ENCODE measurements around the gene JOSD1.

Gene JOSD1

DNA sequence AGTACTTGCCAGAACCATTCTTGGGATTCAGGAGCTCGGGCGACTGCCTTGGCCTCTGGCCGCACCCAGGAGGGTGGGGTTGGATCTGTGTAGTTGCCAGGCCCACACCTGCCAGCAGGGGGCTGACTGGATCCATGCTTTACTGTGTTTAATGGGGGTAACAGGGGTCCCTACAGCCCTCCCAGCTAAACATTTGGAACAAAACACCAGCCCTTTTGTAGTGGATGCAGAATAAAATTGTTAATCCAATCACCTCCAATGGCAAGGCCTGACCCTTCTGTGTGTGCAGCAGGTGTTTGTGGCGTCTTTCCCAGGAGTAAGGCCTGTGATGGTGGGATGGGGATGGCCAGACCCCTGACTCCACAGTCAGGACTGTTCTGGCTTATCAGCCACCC is 32.6 kb upstream of the JOSD1 start:
- Histone ChIP-seq H3K4me1 (ENCODE audit: control insufficient read depth in 1 of 2, insufficient read depth in 2 of 2, low read length in 2 of 2) (peaks cover 19 to 20% of the 10 kb centered on the region in 2 donors), H3K27me3 (ENCODE audit: control insufficient read depth in 1 of 2, insufficient read depth in 2 of 2, low read length in 2 of 2) (no peaks in the 10 kb centered on the region), H3K36me3 (ENCODE audit: control insufficient read depth in 1 of 2, insufficient read depth in 2 of 2, low read length in 2 of 2) (peaks cover 55 to 89% of the 10 kb centered on the region in 2 donors), H3K4me3 (ENCODE audit: low read depth in 1 of 2, low read length in 2 of 2) (no peak overlapping the region), H3K9ac (ENCODE audit: low read depth in 1 of 2, low read length in 2 of 2) (peak overlapping the region in 1 of 2 donors; percentile 47), H3K27ac (ENCODE audit: low read depth, low read length) (peak overlapping the region; percentile 15), H3K9me3 (ENCODE audit: control insufficient read depth in 1 of 2, low read length in 2 of 2) (no peaks in the 10 kb centered on the region)

DNA sequence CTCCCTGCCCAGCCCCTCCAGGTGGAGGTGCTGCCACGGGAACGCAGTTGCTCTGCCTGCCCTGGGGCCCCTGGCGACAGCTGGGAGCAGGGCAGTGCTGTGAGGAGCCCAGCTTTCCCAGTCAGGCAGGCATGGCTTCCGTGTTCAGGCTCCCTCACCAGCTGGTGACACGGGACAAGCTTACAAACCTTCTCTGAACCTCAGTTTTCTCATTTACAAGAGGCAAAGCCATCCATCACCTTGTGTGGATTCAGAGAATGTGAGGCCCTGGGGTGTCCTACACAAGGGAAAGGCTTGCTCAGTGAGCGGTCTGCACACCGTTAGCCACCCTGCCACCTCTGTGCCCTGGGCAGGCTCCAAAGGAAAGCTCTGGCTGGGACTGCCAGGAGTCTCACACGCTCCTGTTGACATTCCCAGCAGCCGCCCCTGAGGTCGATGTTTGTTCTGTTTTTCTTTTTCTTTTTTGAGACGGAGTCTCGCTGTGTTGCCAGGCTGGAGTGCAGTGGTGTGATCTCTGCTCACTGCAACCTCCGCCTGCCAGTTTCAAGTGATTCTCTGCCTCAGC is 31.6 kb upstream of the JOSD1 start:
- H3K9me3 ChIP-seq (ENCODE audit: control insufficient read depth in 1 of 2, low read length in 2 of 2) = no peaks in the 10 kb centered on the region
- H3K36me3 ChIP-seq (ENCODE audit: control insufficient read depth in 1 of 2, insufficient read depth in 2 of 2, low read length in 2 of 2) = peaks cover 55 to 89% of the 10 kb centered on the region in 2 donors
- H3K4me3 ChIP-seq (ENCODE audit: low read depth in 1 of 2, low read length in 2 of 2) = no peak overlapping the region
- H3K9ac ChIP-seq (ENCODE audit: low read depth in 1 of 2, low read length in 2 of 2) = no peak overlapping the region
- no peaks in the 10 kb centered on the region for H3K27me3 ChIP-seq (ENCODE audit: control insufficient read depth in 1 of 2, insufficient read depth in 2 of 2, low read length in 2 of 2)
- no peak overlapping the region for H3K27ac ChIP-seq (ENCODE audit: low read depth, low read length)
- H3K4me1 ChIP-seq (ENCODE audit: control insufficient read depth in 1 of 2, insufficient read depth in 2 of 2, low read length in 2 of 2) = peaks cover 19 to 20% of the 10 kb centered on the region in 2 donors

DNA sequence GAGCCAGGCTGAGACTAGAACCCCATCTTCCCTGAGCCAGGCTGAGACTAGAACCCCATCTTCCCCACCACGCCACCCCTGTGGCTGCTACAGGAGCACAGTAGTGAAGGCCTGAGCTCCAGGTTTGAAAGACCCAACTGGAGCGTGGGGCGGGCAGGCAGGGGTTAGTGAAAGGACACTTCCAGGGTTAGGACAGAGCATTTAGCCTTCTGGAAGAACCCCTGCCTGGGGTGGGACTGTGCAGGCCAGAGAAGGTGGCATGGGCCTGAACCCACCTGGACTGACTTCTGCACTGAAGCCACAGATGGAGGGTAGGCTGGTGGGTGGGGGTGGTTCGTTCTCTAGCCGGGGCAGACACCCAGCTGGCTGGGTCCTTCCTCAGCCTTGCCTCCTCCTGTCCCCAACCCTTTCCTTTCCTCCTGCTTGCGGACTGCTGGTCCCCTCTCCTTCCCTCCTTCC is 31.0 kb upstream of the JOSD1 start:
- Histone ChIP-seq H3K27me3 (ENCODE audit: control insufficient read depth in 1 of 2, insufficient read depth in 2 of 2, low read length in 2 of 2) (no peaks in the 10 kb centered on the region), H3K27ac (ENCODE audit: low read depth, low read length) (no peak overlapping the region), H3K4me3 (ENCODE audit: low read depth in 1 of 2, low read length in 2 of 2) (no peak overlapping the region), H3K36me3 (ENCODE audit: control insufficient read depth in 1 of 2, insufficient read depth in 2 of 2, low read length in 2 of 2) (peaks cover 60 to 89% of the 10 kb centered on the region in 2 donors), H3K9me3 (ENCODE audit: control insufficient read depth in 1 of 2, low read length in 2 of 2) (no peaks in the 10 kb centered on the region), H3K4me1 (ENCODE audit: control insufficient read depth in 1 of 2, insufficient read depth in 2 of 2, low read length in 2 of 2) (peaks cover 19 to 20% of the 10 kb centered on the region in 2 donors), H3K9ac (ENCODE audit: low read depth in 1 of 2, low read length in 2 of 2) (no peak overlapping the region)

DNA sequence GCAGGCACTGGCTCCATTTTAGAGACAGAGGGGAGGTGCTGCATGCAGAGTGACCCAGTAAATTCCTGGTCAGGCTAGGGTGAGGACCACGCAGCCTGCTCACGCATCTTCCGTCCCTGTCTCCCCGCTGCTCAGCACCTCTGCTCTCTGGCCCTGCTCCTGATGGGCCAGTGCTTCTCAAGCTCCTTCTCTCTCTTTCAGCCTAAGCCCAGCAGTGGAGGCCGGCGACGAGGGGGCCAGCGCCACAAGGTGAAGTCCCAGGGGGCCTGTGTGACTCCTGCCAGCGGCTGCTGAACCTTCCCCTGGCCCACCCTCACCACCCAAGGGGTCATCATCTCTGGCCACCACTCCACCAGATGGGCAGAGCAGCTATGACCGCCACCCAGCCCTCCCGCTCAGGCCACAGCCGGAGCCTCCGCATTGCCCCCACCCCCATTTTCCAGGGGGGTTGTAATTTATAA is 29.7 kb upstream of the JOSD1 start:
- no peak overlapping the region for H3K27ac ChIP-seq (ENCODE audit: low read depth, low read length)
- H3K9ac ChIP-seq (ENCODE audit: low read depth in 1 of 2, low read length in 2 of 2) = no peak overlapping the region
- H3K9me3 ChIP-seq (ENCODE audit: control insufficient read depth in 1 of 2, low read length in 2 of 2) = no peaks in the 10 kb centered on the region
- no peak overlapping the region for H3K4me3 ChIP-seq (ENCODE audit: low read depth in 1 of 2, low read length in 2 of 2)
- peaks cover 19 to 20% of the 10 kb centered on the region in 2 donors for H3K4me1 ChIP-seq (ENCODE audit: control insufficient read depth in 1 of 2, insufficient read depth in 2 of 2, low read length in 2 of 2)
- H3K27me3 ChIP-seq (ENCODE audit: control insufficient read depth in 1 of 2, insufficient read depth in 2 of 2, low read length in 2 of 2) = no peaks in the 10 kb centered on the region
- H3K36me3 ChIP-seq (ENCODE audit: control insufficient read depth in 1 of 2, insufficient read depth in 2 of 2, low read length in 2 of 2) = peaks cover 62 to 89% of the 10 kb centered on the region in 2 donors

DNA sequence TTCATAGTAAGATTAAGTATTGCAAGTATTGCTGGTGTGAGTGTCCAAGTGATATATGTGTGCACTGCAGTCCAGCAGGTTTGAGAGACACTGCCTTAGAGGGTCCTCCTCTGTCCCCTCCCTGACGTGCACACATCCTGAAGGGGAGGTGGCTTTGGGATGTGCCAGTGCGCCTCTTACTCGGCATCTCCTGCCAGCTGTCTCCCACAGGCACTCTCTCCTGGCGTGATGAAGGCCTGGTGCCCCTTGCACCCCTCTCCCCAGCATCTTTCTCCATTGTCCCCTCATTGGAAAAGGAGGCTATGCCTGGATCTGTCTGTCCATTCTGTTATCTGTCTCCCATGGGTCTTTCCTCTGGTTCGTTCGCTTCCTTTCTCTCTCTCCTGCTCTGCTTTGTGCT is 29.2 kb upstream of the JOSD1 start:
- Histone ChIP-seq H3K9me3 (ENCODE audit: control insufficient read depth in 1 of 2, low read length in 2 of 2) (no peaks in the 10 kb centered on the region), H3K4me3 (ENCODE audit: low read depth in 1 of 2, low read length in 2 of 2) (no peak overlapping the region), H3K4me1 (ENCODE audit: control insufficient read depth in 1 of 2, insufficient read depth in 2 of 2, low read length in 2 of 2) (peaks cover 19 to 20% of the 10 kb centered on the region in 2 donors), H3K9ac (ENCODE audit: low read depth in 1 of 2, low read length in 2 of 2) (no peak overlapping the region), H3K36me3 (ENCODE audit: control insufficient read depth in 1 of 2, insufficient read depth in 2 of 2, low read length in 2 of 2) (peaks cover 63 to 89% of the 10 kb centered on the region in 2 donors), H3K27ac (ENCODE audit: low read depth, low read length) (no peak overlapping the region), H3K27me3 (ENCODE audit: control insufficient read depth in 1 of 2, insufficient read depth in 2 of 2, low read length in 2 of 2) (no peaks in the 10 kb centered on the region)

DNA sequence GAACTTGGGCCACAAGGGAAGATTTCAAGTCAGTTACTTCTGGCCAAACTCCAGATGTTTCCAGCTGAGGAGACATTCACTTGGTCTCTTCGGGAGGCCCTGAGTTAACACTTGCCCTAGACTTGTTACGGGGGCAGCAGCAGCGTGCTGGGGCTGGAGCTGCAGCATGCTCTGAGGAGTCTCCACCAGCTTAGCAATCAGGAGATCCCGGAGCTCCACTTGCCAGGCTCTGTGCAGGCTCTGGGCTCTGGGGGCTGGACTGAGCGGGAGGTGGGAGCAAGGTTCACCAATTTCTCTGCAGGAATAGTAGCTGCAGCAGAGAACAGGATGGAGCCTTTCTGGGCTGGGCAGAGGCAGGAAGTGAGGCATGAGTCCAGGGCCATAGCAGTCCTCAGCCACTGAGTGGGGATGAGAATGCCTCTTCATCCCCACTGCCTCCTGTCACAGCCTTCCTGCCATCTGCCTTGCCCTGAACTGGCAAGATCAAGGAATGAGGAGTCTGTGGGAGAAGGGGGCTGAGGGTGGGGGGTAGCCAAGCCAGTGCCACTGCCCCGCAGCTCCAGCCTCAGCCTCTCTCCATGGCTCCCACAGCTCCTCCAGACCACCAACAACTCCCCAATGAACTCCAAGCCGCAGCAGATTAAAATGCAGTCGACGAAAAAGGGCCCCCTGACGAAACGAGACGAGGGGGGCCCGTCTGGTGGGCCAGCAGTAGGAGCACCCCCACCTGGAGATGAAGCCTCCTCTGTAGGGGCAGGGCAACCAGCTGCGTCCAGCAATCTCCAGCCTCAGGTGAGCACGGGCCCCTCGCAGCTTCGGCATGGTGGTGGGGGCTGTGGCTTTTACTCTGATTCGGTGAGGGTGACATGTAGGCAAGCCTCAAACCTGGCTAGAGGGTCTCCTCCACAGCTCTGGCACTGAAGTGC is 28.4 kb upstream of the JOSD1 start:
- H3K4me1 ChIP-seq (ENCODE audit: control insufficient read depth in 1 of 2, insufficient read depth in 2 of 2, low read length in 2 of 2) = peaks cover 13% of the 10 kb centered on the region in 2 donors

DNA sequence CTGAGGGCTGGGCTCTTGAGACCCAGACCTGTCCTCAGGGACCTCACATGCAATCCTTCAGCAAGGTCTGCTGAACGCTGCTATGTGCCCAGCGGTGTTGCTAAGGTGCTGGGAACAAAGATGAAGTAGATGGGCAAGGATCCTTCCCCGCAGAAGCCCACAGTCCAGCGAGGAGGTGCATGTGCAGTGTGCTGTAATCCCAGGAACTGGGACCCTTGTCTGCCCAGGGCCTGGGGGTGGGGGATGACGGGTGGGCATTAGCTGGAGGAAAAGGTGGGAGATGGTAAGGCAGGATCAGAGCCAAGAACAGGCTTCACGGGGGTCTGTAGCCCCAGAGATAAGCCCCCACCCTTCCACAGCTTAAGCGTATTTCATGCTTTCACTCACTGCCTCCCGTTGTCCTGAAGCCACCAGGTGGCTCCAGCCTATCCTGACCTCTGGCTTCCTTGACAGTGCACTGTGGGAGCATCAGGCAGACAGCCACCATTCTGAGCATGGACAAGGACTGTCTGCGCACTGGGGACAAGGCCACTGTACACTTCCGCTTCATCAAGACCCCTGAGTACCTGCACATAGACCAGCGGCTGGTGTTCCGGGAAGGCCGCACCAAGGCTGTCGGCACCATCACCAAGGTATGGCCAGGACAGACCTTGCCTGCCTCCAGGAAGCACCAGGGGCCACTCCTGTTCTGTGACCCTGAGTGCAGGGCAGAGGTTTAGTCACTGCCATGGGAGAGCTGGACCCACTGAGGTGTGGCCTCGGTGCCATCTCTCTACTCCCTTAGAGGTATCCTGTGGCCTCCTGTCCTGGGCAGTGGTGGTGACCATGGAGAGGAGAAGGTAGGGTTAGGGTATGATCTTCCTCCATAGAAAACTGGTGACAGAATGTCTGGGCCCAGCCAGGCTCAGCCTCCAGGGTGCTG is 27.0 kb upstream of the JOSD1 start:
- Histone ChIP-seq H3K4me3 (ENCODE audit: low read depth in 1 of 2, low read length in 2 of 2) (no peak overlapping the region), H3K27ac (ENCODE audit: low read depth, low read length) (no peak overlapping the region), H3K27me3 (ENCODE audit: control insufficient read depth in 1 of 2, insufficient read depth in 2 of 2, low read length in 2 of 2) (no peaks in the 10 kb centered on the region), H3K9ac (ENCODE audit: low read depth in 1 of 2, low read length in 2 of 2) (no peak overlapping the region), H3K36me3 (ENCODE audit: control insufficient read depth in 1 of 2, insufficient read depth in 2 of 2, low read length in 2 of 2) (peaks cover 84 to 97% of the 10 kb centered on the region in 2 donors), H3K9me3 (ENCODE audit: control insufficient read depth in 1 of 2, low read length in 2 of 2) (no peaks in the 10 kb centered on the region), H3K4me1 (ENCODE audit: control insufficient read depth in 1 of 2, insufficient read depth in 2 of 2, low read length in 2 of 2) (peaks cover 0 to under 1% of the 10 kb centered on the region in 2 donors)

More for the DNA sequence above, 28.4 kb upstream of the JOSD1 start:
- H3K27ac ChIP-seq (ENCODE audit: low read depth, low read length) = no peak overlapping the region
- H3K9ac ChIP-seq (ENCODE audit: low read depth in 1 of 2, low read length in 2 of 2) = no peak overlapping the region
- peaks cover 71 to 92% of the 10 kb centered on the region in 2 donors for H3K36me3 ChIP-seq (ENCODE audit: control insufficient read depth in 1 of 2, insufficient read depth in 2 of 2, low read length in 2 of 2)
- H3K4me3 ChIP-seq (ENCODE audit: low read depth in 1 of 2, low read length in 2 of 2) = no peak overlapping the region
- no peaks in the 10 kb centered on the region for H3K9me3 ChIP-seq (ENCODE audit: control insufficient read depth in 1 of 2, low read length in 2 of 2)
- H3K27me3 ChIP-seq (ENCODE audit: control insufficient read depth in 1 of 2, insufficient read depth in 2 of 2, low read length in 2 of 2) = no peaks in the 10 kb centered on the region

DNA sequence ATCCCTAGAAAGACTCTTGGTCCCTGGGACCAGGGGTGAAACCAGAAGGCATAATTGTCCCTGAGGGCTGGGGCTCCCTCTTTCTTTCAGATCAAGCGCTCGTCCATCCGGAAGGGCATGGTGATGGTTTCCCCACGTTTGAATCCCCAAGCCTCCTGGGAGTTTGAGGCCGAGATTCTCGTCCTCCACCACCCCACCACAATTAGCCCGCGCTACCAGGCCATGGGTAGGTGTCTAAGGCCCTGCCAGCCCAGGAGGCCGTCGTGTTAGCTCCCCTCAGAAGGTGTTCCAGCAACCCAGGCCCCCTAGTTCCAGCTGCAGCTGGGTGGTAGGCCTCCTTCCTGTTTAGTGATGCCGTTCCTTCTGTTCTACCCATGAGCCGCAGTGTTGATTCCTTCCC is 26.4 kb upstream of the JOSD1 start:
- peaks cover 88 to 100% of the 10 kb centered on the region in 2 donors for H3K36me3 ChIP-seq (ENCODE audit: control insufficient read depth in 1 of 2, insufficient read depth in 2 of 2, low read length in 2 of 2)
- H3K4me3 ChIP-seq (ENCODE audit: low read depth in 1 of 2, low read length in 2 of 2) = no peak overlapping the region
- no peaks in the 10 kb centered on the region for H3K27me3 ChIP-seq (ENCODE audit: control insufficient read depth in 1 of 2, insufficient read depth in 2 of 2, low read length in 2 of 2)
- no peak overlapping the region for H3K9ac ChIP-seq (ENCODE audit: low read depth in 1 of 2, low read length in 2 of 2)
- H3K4me1 ChIP-seq (ENCODE audit: control insufficient read depth in 1 of 2, insufficient read depth in 2 of 2, low read length in 2 of 2) = no peaks in the 10 kb centered on the region
- no peaks in the 10 kb centered on the region for H3K9me3 ChIP-seq (ENCODE audit: control insufficient read depth in 1 of 2, low read length in 2 of 2)
- H3K27ac ChIP-seq (ENCODE audit: low read depth, low read length) = no peak overlapping the region

DNA sequence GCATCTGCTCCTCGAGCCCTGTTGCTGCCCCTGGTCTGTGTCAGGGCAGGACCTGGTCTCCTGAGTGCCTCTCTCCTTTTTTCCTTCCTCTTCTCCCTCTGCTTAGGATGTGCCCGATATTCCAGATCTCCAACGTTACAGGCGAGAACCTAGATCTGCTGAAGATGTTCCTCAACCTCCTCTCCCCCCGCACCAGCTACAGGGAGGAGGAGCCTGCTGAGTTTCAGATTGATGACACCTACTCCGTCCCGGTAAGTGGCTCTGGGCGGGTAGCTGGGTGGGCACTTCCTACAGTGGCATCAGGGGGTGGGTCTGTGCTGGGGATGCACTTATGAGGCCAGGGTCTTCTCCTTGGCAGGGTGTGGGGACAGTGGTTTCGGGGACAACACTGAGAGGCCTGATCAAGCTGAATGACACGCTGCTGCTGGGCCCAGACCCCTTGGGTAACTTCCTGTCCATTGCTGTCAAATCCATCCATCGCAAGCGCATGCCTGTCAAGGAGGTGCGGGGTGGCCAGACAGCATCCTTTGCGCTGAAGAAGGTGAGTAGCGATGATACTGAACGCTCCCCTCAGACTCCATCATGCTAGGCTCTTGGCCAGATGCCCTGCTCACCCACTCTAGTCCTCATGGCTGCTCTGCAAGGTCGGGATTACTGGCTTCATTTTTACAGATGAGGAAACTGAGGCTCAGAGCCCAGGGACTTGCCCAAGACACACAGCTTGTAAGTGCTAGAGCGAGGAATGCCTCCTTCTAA is 25.3 kb upstream of the JOSD1 start:
- no peaks in the 10 kb centered on the region for H3K27me3 ChIP-seq (ENCODE audit: control insufficient read depth in 1 of 2, insufficient read depth in 2 of 2, low read length in 2 of 2)
- no peaks in the 10 kb centered on the region for H3K4me1 ChIP-seq (ENCODE audit: control insufficient read depth in 1 of 2, insufficient read depth in 2 of 2, low read length in 2 of 2)
- peaks cover 83 to 100% of the 10 kb centered on the region in 2 donors for H3K36me3 ChIP-seq (ENCODE audit: control insufficient read depth in 1 of 2, insufficient read depth in 2 of 2, low read length in 2 of 2)
- no peak overlapping the region for H3K4me3 ChIP-seq (ENCODE audit: low read depth in 1 of 2, low read length in 2 of 2)
- no peak overlapping the region for H3K27ac ChIP-seq (ENCODE audit: low read depth, low read length)
- H3K9me3 ChIP-seq (ENCODE audit: control insufficient read depth in 1 of 2, low read length in 2 of 2) = no peaks in the 10 kb centered on the region
- no peak overlapping the region for H3K9ac ChIP-seq (ENCODE audit: low read depth in 1 of 2, low read length in 2 of 2)
